Panc1 (cell line): ENCODE data around the gene C6orf89. TPM values are rescaled to one million over a fixed set of nuclear protein-coding genes. Genes with fewer than 3 reads are reported as not detected.
A peak's percentile ranks its signal among the peaks of the same experiment; 100 is the strongest.

Source experiments
- ATAC-seq: fragments of 200-7000 bp; cut with Tn5 transposase; 2 replicates; pipeline ENCODE4 v1.9.1; 2020; ENCODE audit warnings: mild to moderate bottlenecking, moderate library complexity
- BruUV-seq: library from RNA; stranded (reverse); fragments of 400-500 nt; replicated peaks from 2 replicates; lab custom pipeline; 2021; lab: Mats Ljungman, UMichigan
- CTCF ChIA-PET: fragments of 300-600 bp; sonication (Branson Sonifier 250); formaldehyde crosslinking; loops from one replicate; lab custom pipeline; 2022; ENCODE audit warnings: antibody characterized with exemption; lab: Charles Lee
- POLR2A ChIA-PET: fragments of 300-600 bp; sonication (Branson Sonifier 250); formaldehyde crosslinking; loops from one replicate; lab custom pipeline; 2022; ENCODE audit warnings: antibody characterized with exemption; lab: Charles Lee
- DNase-seq: peaks from one replicate; pipeline ENCODE4 v3.0.0-alpha.2; 2010; ENCODE audit warnings: low read depth, low spot score
- H3K27ac ChIP-seq: 2 replicates; pipeline ENCODE4 v1.5.1; 2011; ENCODE audit warnings: mild to moderate bottlenecking, low read length, inconsistent platforms
- H3K27me3 ChIP-seq: fragments of 200-500 bp; sonication (Bioruptor generic); 2 replicates; pipeline ENCODE4 v1.6.0; 2014; ENCODE audit warnings: low read length, inconsistent platforms; ENCODE audit not compliant: control insufficient read depth, insufficient read depth
- H3K36me3 ChIP-seq: fragments of 200-500 bp; sonication (Bioruptor generic); 2 replicates; pipeline ENCODE4 v1.5.1; 2014; ENCODE audit warnings: inconsistent platforms, mild to moderate bottlenecking, low read length, moderate library complexity; ENCODE audit not compliant: control insufficient read depth, insufficient read depth
- H3K4me1 ChIP-seq: 2 replicates; pipeline ENCODE4 v1.5.1; 2011; ENCODE audit warnings: inconsistent platforms, mild to moderate bottlenecking, low read length, moderate library complexity; ENCODE audit not compliant: control insufficient read depth, insufficient read depth
- H3K4me3 ChIP-seq, 2 experiments: 2 replicates each; pipeline ENCODE4 v1.5.1; 2011 to 2012; ENCODE audit warnings: low read depth in 2 of 2, low read length in 2 of 2, mild to moderate bottlenecking in 2 of 2, inconsistent platforms in 1 of 2, moderate library complexity in 1 of 2
- H3K9me3 ChIP-seq: fragments of 200-500 bp; sonication (Bioruptor generic); 2 replicates; pipeline ENCODE4 v1.5.1; 2014; ENCODE audit warnings: low read depth, mild to moderate bottlenecking, inconsistent platforms, low read length, moderate library complexity; ENCODE audit not compliant: control insufficient read depth, insufficient read depth
- POLR2AphosphoS5 ChIP-seq: IDR thresholded peaks from 2 replicates; pipeline ENCODE4 v1.6.1; 2012; ENCODE audit warnings: mild to moderate bottlenecking, low read depth, low read length, moderate library complexity
- SIN3A ChIP-seq: IDR thresholded peaks from 2 replicates; pipeline ENCODE4 v1.6.1; 2012; ENCODE audit warnings: low read depth, mild to moderate bottlenecking, low read length, moderate library complexity, borderline replicate concordance; ENCODE audit not compliant: insufficient read depth
- TCF7L2 ChIP-seq: IDR thresholded peaks from 2 replicates; pipeline ENCODE4 v1.6.1; 2011; ENCODE audit warnings: mild to moderate bottlenecking, low read depth, low read length, inconsistent platforms
- in situ Hi-C: cut with HindIII; loops from 2 replicates; pipeline ENCODE4 v1.10.0; 2016; ENCODE audit warnings: low sequenced_read_pairs, low pct_unique_long_range_greater_than_20kb
- intact Hi-C: fragments of 100-400 bp; cut with micrococcal nuclease; formaldehyde crosslinking; loops from one replicate; pipeline ENCODE4 v1.10.0; 2022; ENCODE audit not compliant: unreplicated experiment
- total RNA-seq: library from RNA; stranded (reverse); gene quantifications from one replicate; pipeline ENCODE4 v1.2.1, GENCODE V29; 2021; ENCODE audit not compliant: unreplicated experiment
- TF ChIP-seq, protein P1 (sequence below): fragments of 450-650 bp; IDR thresholded peaks from 2 replicates; pipeline ENCODE4 v1.5.1; 2017; ENCODE audit warnings: mild to moderate bottlenecking
- TF ChIP-seq, protein P2 (sequence below), 2 experiments: IDR thresholded peaks; 2 replicates each; pipeline ENCODE4 v1.6.1; 2011 to 2012; ENCODE audit warnings: low read depth in 2 of 2, control low read depth in 1 of 2, low read length in 1 of 2, mild to moderate bottlenecking in 1 of 2, moderate library complexity in 1 of 2; ENCODE audit not compliant: insufficient read depth in 1 of 2

The C6orf89 gene
- total RNA-seq, 1 experiment from 2014 or later: 59.2 TPM

DNA sequence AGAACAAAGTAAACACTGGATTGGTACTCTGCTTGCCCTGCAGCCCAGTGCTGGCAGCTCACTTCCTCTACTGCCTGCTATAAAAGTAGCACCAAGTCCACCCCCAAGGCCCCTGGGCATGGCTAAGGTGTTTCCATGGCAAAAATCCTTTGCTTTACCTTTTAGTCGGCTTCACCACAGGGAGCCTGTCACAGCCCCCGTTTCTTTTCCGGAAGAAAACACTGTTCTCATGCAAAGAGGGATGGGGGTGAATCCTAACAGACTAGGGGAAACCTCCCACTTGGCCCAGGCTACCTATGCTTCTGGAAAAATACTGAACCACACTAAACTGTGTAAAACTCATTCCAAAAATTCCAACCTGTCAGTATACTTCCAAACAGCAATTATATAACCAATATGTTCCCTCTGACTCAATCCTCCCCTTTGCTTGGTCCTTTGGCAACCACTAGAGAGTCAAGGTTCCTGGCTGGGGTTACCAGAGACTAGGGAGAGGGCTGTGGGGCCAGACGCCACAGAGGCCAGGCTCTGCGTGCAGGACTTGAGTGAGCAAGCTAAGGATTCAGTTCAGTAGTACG is 27.3 kb upstream of the C6orf89 start:
- peak; percentile 93 for ATAC-seq
- H3K4me3 ChIP-seq: no peak overlapping the region
- no peak for DNase-seq
- TF ChIP-seq, protein P1, sequence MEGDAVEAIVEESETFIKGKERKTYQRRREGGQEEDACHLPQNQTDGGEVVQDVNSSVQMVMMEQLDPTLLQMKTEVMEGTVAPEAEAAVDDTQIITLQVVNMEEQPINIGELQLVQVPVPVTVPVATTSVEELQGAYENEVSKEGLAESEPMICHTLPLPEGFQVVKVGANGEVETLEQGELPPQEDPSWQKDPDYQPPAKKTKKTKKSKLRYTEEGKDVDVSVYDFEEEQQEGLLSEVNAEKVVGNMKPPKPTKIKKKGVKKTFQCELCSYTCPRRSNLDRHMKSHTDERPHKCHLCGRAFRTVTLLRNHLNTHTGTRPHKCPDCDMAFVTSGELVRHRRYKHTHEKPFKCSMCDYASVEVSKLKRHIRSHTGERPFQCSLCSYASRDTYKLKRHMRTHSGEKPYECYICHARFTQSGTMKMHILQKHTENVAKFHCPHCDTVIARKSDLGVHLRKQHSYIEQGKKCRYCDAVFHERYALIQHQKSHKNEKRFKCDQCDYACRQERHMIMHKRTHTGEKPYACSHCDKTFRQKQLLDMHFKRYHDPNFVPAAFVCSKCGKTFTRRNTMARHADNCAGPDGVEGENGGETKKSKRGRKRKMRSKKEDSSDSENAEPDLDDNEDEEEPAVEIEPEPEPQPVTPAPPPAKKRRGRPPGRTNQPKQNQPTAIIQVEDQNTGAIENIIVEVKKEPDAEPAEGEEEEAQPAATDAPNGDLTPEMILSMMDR: no peak
- peak; percentile 32 for TF ChIP-seq TCF7L2
- POLR2A ChIA-PET: no interaction called here
- no TSS peak for BruUV-seq
- H3K27me3 ChIP-seq: no peaks in the 10 kb centered on the region
- peaks cover 9% of the 10 kb centered on the region for H3K4me1 ChIP-seq
- H3K9me3 ChIP-seq: no peaks in the 10 kb centered on the region
- H3K27ac ChIP-seq: peak overlapping the region; percentile 67
- CTCF ChIA-PET: interaction anchor here (0.7 kb wide), 1 partner anchor 142 kb away, joined by 3 read pairs; no protein-coding TSS in a partner anchor
- intact Hi-C loops: no loop called here
- peaks cover 11% of the 10 kb centered on the region for H3K36me3 ChIP-seq
- in situ Hi-C loops: no loop called here

DNA sequence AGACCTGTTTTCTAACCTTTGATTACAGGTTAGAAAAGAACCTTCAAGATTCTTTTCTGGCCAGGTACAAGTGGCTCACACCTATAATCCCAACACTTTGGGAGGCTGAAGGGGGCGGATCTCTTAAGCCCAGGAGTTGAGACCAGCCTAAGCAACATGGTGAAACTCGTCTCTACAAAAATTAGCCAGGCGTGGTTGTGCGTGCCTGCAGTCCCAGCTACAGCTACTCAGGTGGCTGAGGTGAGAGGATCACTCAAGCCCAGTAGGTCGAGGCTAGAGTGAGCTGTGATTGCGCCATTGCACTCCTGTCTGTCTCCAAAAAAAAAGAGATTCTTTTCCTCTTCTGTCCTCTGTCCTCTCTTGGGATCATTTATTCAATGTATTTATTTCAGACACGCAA is 25.6 kb upstream of the C6orf89 start:
- intact Hi-C loops: no loop called here
- Histone ChIP-seq H3K36me3 (peaks cover 5% of the 10 kb centered on the region), H3K9me3 (no peaks in the 10 kb centered on the region), H3K27ac (peak overlapping the region; percentile 45; the same call in 1 of the 2 replicates), H3K4me1 (peaks cover 9% of the 10 kb centered on the region), H3K4me3 (no peak overlapping the region), H3K27me3 (no peaks in the 10 kb centered on the region)
- no peak for TF ChIP-seq SIN3A
- no peak for TF ChIP-seq TCF7L2
- no peak for TF ChIP-seq POLR2AphosphoS5
- TF ChIP-seq, protein P2, sequence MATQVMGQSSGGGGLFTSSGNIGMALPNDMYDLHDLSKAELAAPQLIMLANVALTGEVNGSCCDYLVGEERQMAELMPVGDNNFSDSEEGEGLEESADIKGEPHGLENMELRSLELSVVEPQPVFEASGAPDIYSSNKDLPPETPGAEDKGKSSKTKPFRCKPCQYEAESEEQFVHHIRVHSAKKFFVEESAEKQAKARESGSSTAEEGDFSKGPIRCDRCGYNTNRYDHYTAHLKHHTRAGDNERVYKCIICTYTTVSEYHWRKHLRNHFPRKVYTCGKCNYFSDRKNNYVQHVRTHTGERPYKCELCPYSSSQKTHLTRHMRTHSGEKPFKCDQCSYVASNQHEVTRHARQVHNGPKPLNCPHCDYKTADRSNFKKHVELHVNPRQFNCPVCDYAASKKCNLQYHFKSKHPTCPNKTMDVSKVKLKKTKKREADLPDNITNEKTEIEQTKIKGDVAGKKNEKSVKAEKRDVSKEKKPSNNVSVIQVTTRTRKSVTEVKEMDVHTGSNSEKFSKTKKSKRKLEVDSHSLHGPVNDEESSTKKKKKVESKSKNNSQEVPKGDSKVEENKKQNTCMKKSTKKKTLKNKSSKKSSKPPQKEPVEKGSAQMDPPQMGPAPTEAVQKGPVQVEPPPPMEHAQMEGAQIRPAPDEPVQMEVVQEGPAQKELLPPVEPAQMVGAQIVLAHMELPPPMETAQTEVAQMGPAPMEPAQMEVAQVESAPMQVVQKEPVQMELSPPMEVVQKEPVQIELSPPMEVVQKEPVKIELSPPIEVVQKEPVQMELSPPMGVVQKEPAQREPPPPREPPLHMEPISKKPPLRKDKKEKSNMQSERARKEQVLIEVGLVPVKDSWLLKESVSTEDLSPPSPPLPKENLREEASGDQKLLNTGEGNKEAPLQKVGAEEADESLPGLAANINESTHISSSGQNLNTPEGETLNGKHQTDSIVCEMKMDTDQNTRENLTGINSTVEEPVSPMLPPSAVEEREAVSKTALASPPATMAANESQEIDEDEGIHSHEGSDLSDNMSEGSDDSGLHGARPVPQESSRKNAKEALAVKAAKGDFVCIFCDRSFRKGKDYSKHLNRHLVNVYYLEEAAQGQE (IDR thresholded peaks at IDR 0.05; ENCODE audit: insufficient read depth in 1 of 2, low read depth in 2 of 2, low read length in 1 of 2): no peak
- TF ChIP-seq, protein P1: no peak
- DNase-seq (no peak), ATAC-seq (no peak)
- ChIA-PET POLR2A (no interaction called here), CTCF (interaction anchor here (0.6 to 0.9 kb wide), 4 partner anchors 10 to 158 kb away, joined by 3 to 4 read pairs (median 4); no protein-coding TSS in a partner anchor)
- BruUV-seq: no TSS peak
- in situ Hi-C loops: no loop called here
